DOHH2 (cell line): ENCODE data around the gene HAUS5.

ENCODE experiments used
- EZH2phosphoT487 ChIP-seq: fragments of 200-600 bp; sonication (generic); IDR thresholded peaks from 2 replicates; pipeline ENCODE4 v1.6.1; 2017; ENCODE audit warnings: borderline replicate concordance, mild to moderate bottlenecking, antibody characterized with exemption, low read length, moderate library complexity, mixed read lengths
- TF ChIP-seq, protein P1 (sequence below): fragments of 200-600 bp; sonication (generic); IDR thresholded peaks from one replicate; pipeline ENCODE4 v1.5.1; 2014; ENCODE audit warnings: antibody characterized with exemption, mild to moderate bottlenecking, low read depth, low read length; ENCODE audit not compliant: poor library complexity, severe bottlenecking

DNA sequence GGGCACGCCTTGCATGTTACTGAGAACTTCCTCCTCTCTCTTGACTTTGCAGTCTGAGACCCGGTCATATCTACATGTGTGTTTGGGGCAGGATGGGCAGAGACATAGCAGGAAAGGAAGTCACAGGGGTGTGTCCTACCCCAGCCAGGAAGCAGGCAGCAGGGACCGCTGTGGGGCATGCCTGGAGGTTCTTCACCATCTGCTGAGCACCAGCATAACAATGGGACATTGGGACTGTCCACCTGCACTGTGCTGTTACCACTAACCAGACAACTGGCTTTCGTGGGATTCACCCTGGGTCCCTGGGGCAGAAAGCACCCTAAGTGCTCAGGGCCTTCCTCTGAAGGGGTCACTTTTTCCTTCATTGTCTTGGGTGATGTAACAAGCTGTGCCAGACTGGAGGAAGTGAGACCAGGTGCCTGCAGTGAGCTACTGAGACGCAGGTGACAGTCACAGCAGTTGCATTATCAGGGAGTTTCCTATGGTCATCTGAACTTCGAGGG is 2.6 kb upstream of the HAUS5 start:
- TF ChIP-seq, protein P1, sequence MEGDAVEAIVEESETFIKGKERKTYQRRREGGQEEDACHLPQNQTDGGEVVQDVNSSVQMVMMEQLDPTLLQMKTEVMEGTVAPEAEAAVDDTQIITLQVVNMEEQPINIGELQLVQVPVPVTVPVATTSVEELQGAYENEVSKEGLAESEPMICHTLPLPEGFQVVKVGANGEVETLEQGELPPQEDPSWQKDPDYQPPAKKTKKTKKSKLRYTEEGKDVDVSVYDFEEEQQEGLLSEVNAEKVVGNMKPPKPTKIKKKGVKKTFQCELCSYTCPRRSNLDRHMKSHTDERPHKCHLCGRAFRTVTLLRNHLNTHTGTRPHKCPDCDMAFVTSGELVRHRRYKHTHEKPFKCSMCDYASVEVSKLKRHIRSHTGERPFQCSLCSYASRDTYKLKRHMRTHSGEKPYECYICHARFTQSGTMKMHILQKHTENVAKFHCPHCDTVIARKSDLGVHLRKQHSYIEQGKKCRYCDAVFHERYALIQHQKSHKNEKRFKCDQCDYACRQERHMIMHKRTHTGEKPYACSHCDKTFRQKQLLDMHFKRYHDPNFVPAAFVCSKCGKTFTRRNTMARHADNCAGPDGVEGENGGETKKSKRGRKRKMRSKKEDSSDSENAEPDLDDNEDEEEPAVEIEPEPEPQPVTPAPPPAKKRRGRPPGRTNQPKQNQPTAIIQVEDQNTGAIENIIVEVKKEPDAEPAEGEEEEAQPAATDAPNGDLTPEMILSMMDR = no peak
- no peak for TF ChIP-seq EZH2phosphoT487
